Measurements from ENCODE around the gene ADAMTSL2. TPM values are rescaled to one million over a fixed set of nuclear protein-coding genes. Genes with fewer than 3 reads are reported as not detected.

The ADAMTSL2 gene
- total RNA-seq, 3 donors from 2014 or later (not counting 1 experiment from before 2014, with no cell fraction given) = not detected

DNA sequence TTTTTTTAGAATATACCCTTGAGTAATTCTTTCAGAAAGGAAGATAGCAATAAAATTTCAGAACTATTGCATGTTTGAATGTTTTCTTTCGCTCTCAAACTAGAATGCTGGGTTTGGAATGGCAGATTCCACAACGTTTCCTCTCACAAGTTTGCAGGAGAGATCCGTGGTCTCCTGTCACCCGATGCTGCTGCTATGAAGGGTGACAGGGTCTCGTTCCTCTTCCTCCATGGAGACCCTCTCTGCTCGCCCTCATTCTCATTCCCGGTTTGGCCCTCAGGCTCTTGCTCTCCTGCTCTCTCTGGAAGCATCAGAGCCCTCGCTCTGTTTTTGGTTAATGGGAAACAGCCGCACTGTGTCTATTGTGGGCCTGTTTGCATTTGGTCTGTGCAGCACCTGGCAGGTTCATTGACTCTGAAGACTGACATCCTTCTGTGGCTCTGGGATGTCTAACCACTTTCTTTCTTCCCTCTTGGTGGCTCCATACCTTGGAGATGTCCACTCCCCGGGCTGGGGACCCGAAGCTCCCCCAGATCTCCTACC lies 87.3 kb downstream of the ADAMTSL2 start:
- peak overlapping the region; percentile 7 for H3K4me3 Mint-ChIP-seq
- peaks cover 36 to 38% of the 10 kb centered on the region in 2 donors for H3K4me1 Mint-ChIP-seq
- TF ChIP-seq, protein P1, sequence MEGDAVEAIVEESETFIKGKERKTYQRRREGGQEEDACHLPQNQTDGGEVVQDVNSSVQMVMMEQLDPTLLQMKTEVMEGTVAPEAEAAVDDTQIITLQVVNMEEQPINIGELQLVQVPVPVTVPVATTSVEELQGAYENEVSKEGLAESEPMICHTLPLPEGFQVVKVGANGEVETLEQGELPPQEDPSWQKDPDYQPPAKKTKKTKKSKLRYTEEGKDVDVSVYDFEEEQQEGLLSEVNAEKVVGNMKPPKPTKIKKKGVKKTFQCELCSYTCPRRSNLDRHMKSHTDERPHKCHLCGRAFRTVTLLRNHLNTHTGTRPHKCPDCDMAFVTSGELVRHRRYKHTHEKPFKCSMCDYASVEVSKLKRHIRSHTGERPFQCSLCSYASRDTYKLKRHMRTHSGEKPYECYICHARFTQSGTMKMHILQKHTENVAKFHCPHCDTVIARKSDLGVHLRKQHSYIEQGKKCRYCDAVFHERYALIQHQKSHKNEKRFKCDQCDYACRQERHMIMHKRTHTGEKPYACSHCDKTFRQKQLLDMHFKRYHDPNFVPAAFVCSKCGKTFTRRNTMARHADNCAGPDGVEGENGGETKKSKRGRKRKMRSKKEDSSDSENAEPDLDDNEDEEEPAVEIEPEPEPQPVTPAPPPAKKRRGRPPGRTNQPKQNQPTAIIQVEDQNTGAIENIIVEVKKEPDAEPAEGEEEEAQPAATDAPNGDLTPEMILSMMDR (IDR thresholded peaks at IDR 0.05) = no peak
- H3K9me3 ChIP-seq (ENCODE audit: control insufficient read depth, insufficient read depth, low read length) = peaks cover 4% of the 10 kb centered on the region
- H3K4me3 ChIP-seq (ENCODE audit: low read length) = no peak overlapping the region
- ATAC-seq = no peak
- H3K27ac ChIP-seq (ENCODE audit: low read length) = no peak overlapping the region
- H3K27ac Mint-ChIP-seq = no peak overlapping the region
- intact Hi-C loops (cut with micrococcal nuclease) = no loop called here
- peaks cover 14 to 16% of the 10 kb centered on the region in 2 donors for H3K27me3 Mint-ChIP-seq (ENCODE audit: low read depth in 2 of 2)
- no peaks in the 10 kb centered on the region for H3K27me3 ChIP-seq (ENCODE audit: control insufficient read depth, insufficient read depth, low read length)
- WGBS (ENCODE audit: insufficient coverage) = 87% methylated on average over 11 of the region's 11 CpGs
- H3K9me3 Mint-ChIP-seq = peaks cover 0 to 9% of the 10 kb centered on the region in 2 donors
- DNase-seq = no peak
- peaks cover 6% of the 10 kb centered on the region for H3K36me3 Mint-ChIP-seq
- peaks cover 28% of the 10 kb centered on the region for H3K4me1 ChIP-seq (ENCODE audit: control insufficient read depth, insufficient read depth, low read length)
- H3K36me3 ChIP-seq (ENCODE audit: control insufficient read depth, insufficient read depth, low read length) = no peaks in the 10 kb centered on the region

DNA sequence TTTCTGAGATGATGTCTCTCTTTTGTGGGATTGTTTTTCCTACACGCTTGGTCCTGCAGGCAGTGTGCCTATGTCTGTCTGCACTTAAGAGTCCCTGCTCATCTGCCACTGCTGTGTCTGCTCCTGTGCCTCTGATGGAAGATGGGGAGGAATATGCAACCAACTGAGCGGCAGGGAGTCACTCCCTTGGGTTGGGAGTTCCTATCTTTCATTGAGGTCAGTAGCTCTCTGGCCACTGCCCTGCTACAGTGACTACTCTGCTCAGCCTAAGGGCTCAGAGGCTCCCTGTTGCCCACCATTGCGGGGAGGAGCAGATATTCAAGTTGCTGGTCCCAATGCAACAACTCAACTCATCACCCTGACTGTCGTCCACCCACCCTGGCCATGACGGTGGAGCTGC lies 88.1 kb downstream of the ADAMTSL2 start:
- no peaks in the 10 kb centered on the region for H3K27me3 ChIP-seq (ENCODE audit: control insufficient read depth, insufficient read depth, low read length)
- peaks cover 6% of the 10 kb centered on the region for H3K36me3 Mint-ChIP-seq
- H3K27ac ChIP-seq (ENCODE audit: low read length) = no peak overlapping the region
- no peak overlapping the region for H3K4me3 ChIP-seq (ENCODE audit: low read length)
- TF ChIP-seq, protein P1 (IDR thresholded peaks at IDR 0.05) = no peak
- DNase-seq (no peak), ATAC-seq (no peak)
- peaks cover 4% of the 10 kb centered on the region for H3K9me3 ChIP-seq (ENCODE audit: control insufficient read depth, insufficient read depth, low read length)
- peaks cover 0 to 10% of the 10 kb centered on the region in 2 donors for H3K9me3 Mint-ChIP-seq
- no peak overlapping the region for H3K27ac Mint-ChIP-seq
- H3K4me3 Mint-ChIP-seq = no peak overlapping the region
- H3K4me1 ChIP-seq (ENCODE audit: control insufficient read depth, insufficient read depth, low read length) = peaks cover 28% of the 10 kb centered on the region
- H3K36me3 ChIP-seq (ENCODE audit: control insufficient read depth, insufficient read depth, low read length) = no peaks in the 10 kb centered on the region
- peaks cover 14 to 16% of the 10 kb centered on the region in 2 donors for H3K27me3 Mint-ChIP-seq (ENCODE audit: low read depth in 2 of 2)
- intact Hi-C loops (cut with micrococcal nuclease) = no loop called here
- peaks cover 36 to 38% of the 10 kb centered on the region in 2 donors for H3K4me1 Mint-ChIP-seq
- WGBS (ENCODE audit: insufficient coverage) = 83% methylated on average over 3 of the region's 5 CpGs

Other genes starting within 250 kb of the ADAMTSL2 start
- gene SURF6, start 198.5 kb upstream of the ADAMTSL2 start, total RNA-seq = 10 to 100 TPM; 13.8 to 23.5 (median 21.3) TPM
- 10 to 100 TPM; 23.8 to 37.0 (median 28.1) TPM for gene MED22, start 186.6 kb upstream of the ADAMTSL2 start, total RNA-seq
- gene RPL7A, start 186.5 kb upstream of the ADAMTSL2 start, total RNA-seq = 1,000 to 10,000 TPM; 1,409 to 1,616 (median 1,600) TPM
- gene SURF1, start 178.2 kb upstream of the ADAMTSL2 start, total RNA-seq = 10 to 100 TPM; 35.6 to 44.4 (median 37.2) TPM
- gene SURF2, start 178.2 kb upstream of the ADAMTSL2 start, total RNA-seq = 10 to 100 TPM; 14.3 to 14.9 (median 14.7) TPM
- 100 to 1,000 TPM; 111 to 135 (median 114) TPM for gene SURF4, start 158.6 kb upstream of the ADAMTSL2 start, total RNA-seq
- gene STKLD1, start 158.3 kb upstream of the ADAMTSL2 start, total RNA-seq = 1 to 10 TPM in 2 of 3 donors, under 1 TPM in 1; 0.53 to 2.9 (median 1.1) TPM
- gene REXO4, start 116.7 kb upstream of the ADAMTSL2 start, total RNA-seq = 10 to 100 TPM; 14.2 to 21.6 (median 18.8) TPM
- gene ADAMTS13, start 112.3 kb upstream of the ADAMTSL2 start, total RNA-seq = 1 to 10 TPM; 2.3 to 3.0 (median 2.8) TPM
- 1 to 10 TPM; 4.5 to 8.3 (median 5.4) TPM for gene CACFD1, start 74.7 kb upstream of the ADAMTSL2 start, total RNA-seq
- 10 to 100 TPM in 2 of 3 donors, 1 to 10 TPM in 1; 5.0 to 20.1 (median 18.5) TPM for gene SLC2A6, start 55.6 kb upstream of the ADAMTSL2 start, total RNA-seq
- not detected for gene MYMK, start 9.7 kb upstream of the ADAMTSL2 start, total RNA-seq
- gene FAM163B, start 74.7 kb downstream of the ADAMTSL2 start, total RNA-seq = not detected
- not detected for gene DBH, start 101.7 kb downstream of the ADAMTSL2 start, total RNA-seq
- gene SARDH, start 203.6 kb downstream of the ADAMTSL2 start, total RNA-seq = 1 to 10 TPM; 2.2 to 6.8 (median 4.1) TPM

Measured in natural killer cell (primary cell).